Activated naive CD4-positive, alpha-beta T cell treated with Interleukin-2 at 50 U/mL for 16 hours (primary cell): ENCODE results near the gene MEIS2.

ENCODE experiments used
- DNase-seq: peaks from one replicate; pipeline ENCODE4 v3.0.0-alpha.2; 2020

Gene MEIS2

GRCh38 chr15:37100109-37100965, at the start of gene MEIS2:
Gene MEIS2 (minus strand): TSS chr15:37100549. CDS start chr15:37099466, 1,083 bp downstream.
- DNase-seq: peak; percentile 34

- DNase-seq: no peak
These were observed 48.8 kb upstream of the MEIS2 start for GRCh38 chr15:37149146-37149545.

- DNase-seq: no peak
These were observed 48.4 kb upstream of the MEIS2 start for GRCh38 chr15:37148714-37149113.

GRCh38 chr15:37143351-37143750, 43.0 kb upstream of the MEIS2 start:
- no peak for DNase-seq

- DNase-seq: no peak
These were observed 42.0 kb upstream of the MEIS2 start for GRCh38 chr15:37142371-37142770.

- no peak for DNase-seq
These were observed 40.2 kb upstream of the MEIS2 start for GRCh38 chr15:37140531-37141058.

GRCh38 chr15:37138591-37139215, 38.4 kb upstream of the MEIS2 start:
- no peak for DNase-seq

- DNase-seq: no peak
These were observed 36.9 kb upstream of the MEIS2 start for GRCh38 chr15:37137221-37137620.

GRCh38 chr15:37136666-37137065, 36.3 kb upstream of the MEIS2 start:
- DNase-seq: no peak

GRCh38 chr15:37135225-37135624, 34.9 kb upstream of the MEIS2 start:
- no peak for DNase-seq

GRCh38 chr15:37134699-37135131, 34.4 kb upstream of the MEIS2 start:
- DNase-seq: no peak

- no peak for DNase-seq
These were observed 33.9 kb upstream of the MEIS2 start for GRCh38 chr15:37134244-37134643.

- no peak for DNase-seq
These were observed 33.3 kb upstream of the MEIS2 start for GRCh38 chr15:37133602-37134001.

GRCh38 chr15:37132826-37133417, 32.6 kb upstream of the MEIS2 start:
- no peak for DNase-seq

GRCh38 chr15:37131621-37132020, 31.3 kb upstream of the MEIS2 start:
- DNase-seq: no peak

- no peak for DNase-seq
These were observed 30.0 kb upstream of the MEIS2 start for GRCh38 chr15:37130356-37130755.

GRCh38 chr15:37125143-37125542, 24.8 kb upstream of the MEIS2 start:
- DNase-seq: no peak

- no peak for DNase-seq
These were observed 24.0 kb upstream of the MEIS2 start for GRCh38 chr15:37124331-37124730.

- no peak for DNase-seq
These were observed 22.4 kb upstream of the MEIS2 start for GRCh38 chr15:37122703-37123102.

- DNase-seq: no peak
These were observed 21.1 kb upstream of the MEIS2 start for GRCh38 chr15:37121492-37121891.

GRCh38 chr15:37117030-37117429, 16.7 kb upstream of the MEIS2 start:
- no peak for DNase-seq

GRCh38 chr15:37115538-37115937, 15.2 kb upstream of the MEIS2 start:
- DNase-seq: no peak

GRCh38 chr15:37112971-37113670, 12.8 kb upstream of the MEIS2 start:
- DNase-seq: no peak
